ENCODE measurements around the gene CRYBG2. TPM values are rescaled to one million over a fixed set of nuclear protein-coding genes. Genes with fewer than 3 reads are reported as not detected.
"Not testable (repeated sequence)": the region's sequence is repeated elsewhere in the genome, so short reads cannot be mapped to it uniquely, and the experiment has no call there.

CRYBG2 gene
- total RNA-seq, 1 experiment from 2014 or later, result 6.4 TPM

GRCh38 chr1:26373281-26373680 lies 19.4 kb upstream of the CRYBG2 start:
- DNase-seq, result no peak
- no TSS peak for BruUV-seq (replicated peaks)
- CTCF ChIA-PET, result interaction anchor here (0.6 kb wide), 1 partner anchor 22 kb away, joined by 4 read pairs; no protein-coding TSS in a partner anchor

GRCh38 chr1:26372611-26373010 lies 18.7 kb upstream of the CRYBG2 start, which contains the start of gene ZNF683:
Gene ZNF683 (minus strand): TSS chr1:26372750. CDS start chr1:26368571, 4,179 bp downstream.
- BruUV-seq (replicated peaks); H3K9me3 Mint-ChIP-seq (ENCODE audit: low read depth, unreplicated experiment); CTCF ChIA-PET; H3K36me3 Mint-ChIP-seq (ENCODE audit: insufficient read depth, unreplicated experiment); DNase-seq; H3K4me1 Mint-ChIP-seq (ENCODE audit: low read depth, unreplicated experiment); H3K4me3 Mint-ChIP-seq (ENCODE audit: low read depth, unreplicated experiment); H3K27ac Mint-ChIP-seq (ENCODE audit: unreplicated experiment); intact Hi-C loops (cut with micrococcal nuclease; ENCODE audit: unreplicated experiment): not testable (repeated sequence)
- peaks cover 46% of the 10 kb centered on the region for H3K27me3 Mint-ChIP-seq (ENCODE audit: unreplicated experiment)

More at GRCh38 chr1:26373281-26373680, 19.4 kb upstream of the CRYBG2 start:
- no peak for TF ChIP-seq CTCF (IDR thresholded peaks at IDR 0.05; ENCODE audit: unreplicated experiment)
- H3K9me3 Mint-ChIP-seq (ENCODE audit: low read depth, unreplicated experiment), result no peaks in the 10 kb centered on the region
- H3K4me3 Mint-ChIP-seq (ENCODE audit: low read depth, unreplicated experiment), result no peak overlapping the region
- intact Hi-C loops (cut with micrococcal nuclease; ENCODE audit: unreplicated experiment), result no loop called here
- peaks cover 46% of the 10 kb centered on the region for H3K27me3 Mint-ChIP-seq (ENCODE audit: unreplicated experiment)
- peaks cover 10% of the 10 kb centered on the region for H3K4me1 Mint-ChIP-seq (ENCODE audit: low read depth, unreplicated experiment)
- no peak overlapping the region for H3K27ac Mint-ChIP-seq (ENCODE audit: unreplicated experiment)
- no peaks in the 10 kb centered on the region for H3K36me3 Mint-ChIP-seq (ENCODE audit: insufficient read depth, unreplicated experiment)

GRCh38 chr1:26372039-26372438 lies 18.1 kb upstream of the CRYBG2 start:
- no TSS peak for BruUV-seq (replicated peaks)
- Mint-ChIP-seq H3K36me3 (ENCODE audit: insufficient read depth, unreplicated experiment) (no peaks in the 10 kb centered on the region), H3K27me3 (ENCODE audit: unreplicated experiment) (peaks cover 46% of the 10 kb centered on the region), H3K9me3 (ENCODE audit: low read depth, unreplicated experiment) (no peaks in the 10 kb centered on the region), H3K4me1 (ENCODE audit: low read depth, unreplicated experiment) (no peaks in the 10 kb centered on the region), H3K4me3 (ENCODE audit: low read depth, unreplicated experiment) (no peak overlapping the region), H3K27ac (ENCODE audit: unreplicated experiment) (no peak overlapping the region)
- intact Hi-C loops (cut with micrococcal nuclease; ENCODE audit: unreplicated experiment), result no loop called here
- TF ChIP-seq CTCF (IDR thresholded peaks at IDR 0.05; ENCODE audit: unreplicated experiment), result no peak
- no peak for DNase-seq
- CTCF ChIA-PET, result no interaction called here

- BruUV-seq (replicated peaks), result no TSS peak
- intact Hi-C loops (cut with micrococcal nuclease; ENCODE audit: unreplicated experiment), result no loop called here
- H3K27ac Mint-ChIP-seq (ENCODE audit: unreplicated experiment), result no peak overlapping the region
- H3K27me3 Mint-ChIP-seq (ENCODE audit: unreplicated experiment), result peaks cover 46% of the 10 kb centered on the region
- CTCF ChIA-PET, result interaction anchor here (0.5 to 0.6 kb wide), 3 partner anchors 39 to 248 kb away, joined by 3 to 5 read pairs (median 3); no protein-coding TSS in a partner anchor
- no peak for TF ChIP-seq CTCF (IDR thresholded peaks at IDR 0.05; ENCODE audit: unreplicated experiment)
- no peak for DNase-seq
- H3K9me3 Mint-ChIP-seq (ENCODE audit: low read depth, unreplicated experiment), result no peaks in the 10 kb centered on the region
- no peaks in the 10 kb centered on the region for H3K4me1 Mint-ChIP-seq (ENCODE audit: low read depth, unreplicated experiment)
- H3K4me3 Mint-ChIP-seq (ENCODE audit: low read depth, unreplicated experiment), result no peak overlapping the region
- no peaks in the 10 kb centered on the region for H3K36me3 Mint-ChIP-seq (ENCODE audit: insufficient read depth, unreplicated experiment)
Observed at GRCh38 chr1:26370591-26371382, 16.9 kb upstream of the CRYBG2 start.

- no peak for DNase-seq
- Mint-ChIP-seq H3K27ac (ENCODE audit: unreplicated experiment) (no peak overlapping the region), H3K27me3 (ENCODE audit: unreplicated experiment) (peaks cover 48% of the 10 kb centered on the region), H3K9me3 (ENCODE audit: low read depth, unreplicated experiment) (no peaks in the 10 kb centered on the region), H3K36me3 (ENCODE audit: insufficient read depth, unreplicated experiment) (no peaks in the 10 kb centered on the region), H3K4me3 (ENCODE audit: low read depth, unreplicated experiment) (no peak overlapping the region), H3K4me1 (ENCODE audit: low read depth, unreplicated experiment) (no peaks in the 10 kb centered on the region)
- intact Hi-C loops (cut with micrococcal nuclease; ENCODE audit: unreplicated experiment), result no loop called here
- TF ChIP-seq CTCF (IDR thresholded peaks at IDR 0.05; ENCODE audit: unreplicated experiment), result no peak
- no TSS peak for BruUV-seq (replicated peaks)
- CTCF ChIA-PET, result no interaction called here
Observed at GRCh38 chr1:26368486-26368885, 14.6 kb upstream of the CRYBG2 start.

Data from Calu3 (cell line).